Endodermal cell (in vitro differentiated cells): ENCODE results near the gene CHMP5. TPM values are rescaled to one million over a fixed set of nuclear protein-coding genes. Genes with fewer than 3 reads are reported as not detected.

Experiments used
- DNase-seq: peaks from one replicate; pipeline ENCODE4 v3.0.0-alpha.2; 2017
- H3K27ac ChIP-seq: 2 replicates; pipeline ENCODE4 v1.5.1; 2013; ENCODE audit warnings: mild to moderate bottlenecking, low read depth, low read length, moderate library complexity
- H3K27me3 ChIP-seq: 2 replicates; pipeline ENCODE4 v1.6.1; 2013; ENCODE audit warnings: mild to moderate bottlenecking, low read length, moderate library complexity; ENCODE audit not compliant: insufficient read depth, control insufficient read depth, poor library complexity, severe bottlenecking
- H3K36me3 ChIP-seq: 2 replicates; pipeline ENCODE4 v1.7.0; 2013; ENCODE audit warnings: mild to moderate bottlenecking, low read length, moderate library complexity; ENCODE audit not compliant: control insufficient read depth, insufficient read depth
- H3K4me1 ChIP-seq: one replicate; pipeline ENCODE4 v1.7.0; 2013; ENCODE audit warnings: low read length; ENCODE audit not compliant: control insufficient read depth, insufficient read depth
- H3K4me3 ChIP-seq: 2 replicates; pipeline ENCODE4 v1.5.1; 2013; ENCODE audit warnings: mild to moderate bottlenecking, low read length, moderate library complexity
- H3K9ac ChIP-seq: 2 replicates; pipeline ENCODE4 v1.6.1; 2013; ENCODE audit warnings: mild to moderate bottlenecking, low read length, moderate library complexity; ENCODE audit not compliant: poor library complexity, severe bottlenecking; ENCODE audit errors: extremely low read depth
- H3K9me3 ChIP-seq: 2 replicates; pipeline ENCODE4 v1.6.1; 2013; ENCODE audit warnings: mild to moderate bottlenecking, low read length, moderate library complexity; ENCODE audit not compliant: control insufficient read depth
- H3K27ac Mint-ChIP-seq: 2 replicates; pipeline ENCODE4 v1.8.0; 2020; ENCODE audit warnings: mixed read lengths
- H3K27me3 Mint-ChIP-seq: 2 replicates; pipeline ENCODE4 v1.8.0; 2021; ENCODE audit warnings: mild to moderate bottlenecking, mixed read lengths; ENCODE audit not compliant: insufficient read depth
- H3K36me3 Mint-ChIP-seq: 2 replicates; pipeline ENCODE4 v1.8.0; 2020; ENCODE audit warnings: low read depth, mixed read lengths
- H3K4me1 Mint-ChIP-seq: 2 replicates; pipeline ENCODE4 v1.8.0; 2020; ENCODE audit warnings: mixed read lengths
- H3K4me3 Mint-ChIP-seq: 2 replicates; pipeline ENCODE4 v1.8.0; 2020; ENCODE audit warnings: mild to moderate bottlenecking, moderate library complexity, mixed read lengths
- H3K9me3 Mint-ChIP-seq: 2 replicates; pipeline ENCODE4 v1.8.0; 2020; ENCODE audit warnings: mild to moderate bottlenecking, mixed read lengths
- WGBS, 2 experiments: methylation state at CpG; one replicate each; pipeline versions ENCODE4 v1.1.5 to v1.1.7; 2013; ENCODE audit warnings: missing lambda C conversion rate in 2 of 2, mixed read lengths in 1 of 2; ENCODE audit not compliant: insufficient coverage in 1 of 2, insufficient read length in 1 of 2; 5-methylcytosine and 5-hydroxymethylcytosine counted together
- total RNA-seq, 2 donors: library from RNA; stranded (reverse); fragmentation: NEBNext Ultra II Directional in 1 of 2; extraction: Animal tissue kit (Norgen Biotek cat#: 25700) in 1 of 2; gene quantifications; 2 replicates in 1 of 2; 3 replicates in 1 of 2; pipeline ENCODE4 v1.2.1, GENCODE V29; 2021
- TF ChIP-seq, protein P1 (sequence below): fragments of 200-600 bp; sonication (generic); conservative IDR thresholded peaks from 2 replicates; pipeline ENCODE4 v1.5.0; 2021; ENCODE audit warnings: antibody characterized with exemption, mild to moderate bottlenecking

The CHMP5 gene
- total RNA-seq, 2 donors from 2014 or later = 62.9 to 80.2 TPM

- TF ChIP-seq, protein P1, sequence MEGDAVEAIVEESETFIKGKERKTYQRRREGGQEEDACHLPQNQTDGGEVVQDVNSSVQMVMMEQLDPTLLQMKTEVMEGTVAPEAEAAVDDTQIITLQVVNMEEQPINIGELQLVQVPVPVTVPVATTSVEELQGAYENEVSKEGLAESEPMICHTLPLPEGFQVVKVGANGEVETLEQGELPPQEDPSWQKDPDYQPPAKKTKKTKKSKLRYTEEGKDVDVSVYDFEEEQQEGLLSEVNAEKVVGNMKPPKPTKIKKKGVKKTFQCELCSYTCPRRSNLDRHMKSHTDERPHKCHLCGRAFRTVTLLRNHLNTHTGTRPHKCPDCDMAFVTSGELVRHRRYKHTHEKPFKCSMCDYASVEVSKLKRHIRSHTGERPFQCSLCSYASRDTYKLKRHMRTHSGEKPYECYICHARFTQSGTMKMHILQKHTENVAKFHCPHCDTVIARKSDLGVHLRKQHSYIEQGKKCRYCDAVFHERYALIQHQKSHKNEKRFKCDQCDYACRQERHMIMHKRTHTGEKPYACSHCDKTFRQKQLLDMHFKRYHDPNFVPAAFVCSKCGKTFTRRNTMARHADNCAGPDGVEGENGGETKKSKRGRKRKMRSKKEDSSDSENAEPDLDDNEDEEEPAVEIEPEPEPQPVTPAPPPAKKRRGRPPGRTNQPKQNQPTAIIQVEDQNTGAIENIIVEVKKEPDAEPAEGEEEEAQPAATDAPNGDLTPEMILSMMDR = no peak
Measured at GRCh38 chr9:33242609-33243134, 22.2 kb upstream of the CHMP5 start.

GRCh38 chr9:33244137-33244784, 20.6 kb upstream of the CHMP5 start:
- Histone ChIP-seq H3K4me1 (peaks cover 13% of the 10 kb centered on the region), H3K4me3 (no peak overlapping the region), H3K9ac (no peak overlapping the region), H3K36me3 (no peaks in the 10 kb centered on the region), H3K9me3 (no peaks in the 10 kb centered on the region), H3K27ac (no peak overlapping the region), H3K27me3 (no peaks in the 10 kb centered on the region)
- Mint-ChIP-seq H3K27ac (no peak overlapping the region), H3K9me3 (no peaks in the 10 kb centered on the region), H3K4me3 (no peak overlapping the region), H3K36me3 (peaks cover 2% of the 10 kb centered on the region), H3K27me3 (peaks cover 15% of the 10 kb centered on the region), H3K4me1 (peaks cover 8% of the 10 kb centered on the region)
- TF ChIP-seq, protein P1 = no peak
- no peak for DNase-seq
- WGBS, 2 experiments = 93 to 94% methylated on average over 7 to 9 of the region's 9 CpGs

More at GRCh38 chr9:33242609-33243134, 22.2 kb upstream of the CHMP5 start:
- WGBS, 2 experiments = 84 to 100% methylated on average over 4 to 5 of the region's 6 CpGs
- Histone ChIP-seq H3K4me1 (peaks cover 13% of the 10 kb centered on the region), H3K36me3 (no peaks in the 10 kb centered on the region), H3K27me3 (no peaks in the 10 kb centered on the region), H3K27ac (no peak overlapping the region), H3K9me3 (no peaks in the 10 kb centered on the region), H3K4me3 (no peak overlapping the region), H3K9ac (no peak overlapping the region)
- no peaks in the 10 kb centered on the region for H3K9me3 Mint-ChIP-seq
- H3K36me3 Mint-ChIP-seq = no peaks in the 10 kb centered on the region
- no peak overlapping the region for H3K4me3 Mint-ChIP-seq
- no peak overlapping the region for H3K27ac Mint-ChIP-seq
- peaks cover 15% of the 10 kb centered on the region for H3K27me3 Mint-ChIP-seq
- H3K4me1 Mint-ChIP-seq = peaks cover 8% of the 10 kb centered on the region
- no peak for DNase-seq

DNA sequence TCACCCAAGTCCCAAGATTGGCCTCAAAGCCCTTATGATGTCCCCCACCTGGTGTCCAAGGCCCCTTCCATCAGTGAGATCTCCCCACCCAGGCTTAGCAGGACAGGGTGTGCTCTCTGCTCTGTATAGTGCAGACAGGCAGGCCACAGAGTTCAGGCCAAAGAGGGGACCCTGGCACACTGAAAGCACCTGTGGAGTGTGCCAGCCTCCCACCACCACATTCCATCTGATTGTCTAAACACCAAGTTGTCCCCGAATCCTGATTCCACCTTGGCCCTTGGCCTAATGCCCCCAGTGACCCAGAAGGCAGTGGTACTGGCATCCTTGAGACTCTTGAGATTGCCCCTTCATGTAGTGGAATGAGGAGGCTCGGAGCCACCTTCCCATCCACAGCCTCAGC, 19.5 kb upstream of the CHMP5 start:
- H3K9me3 Mint-ChIP-seq = no peaks in the 10 kb centered on the region
- TF ChIP-seq, protein P1 = no peak

More for the DNA sequence above, 19.5 kb upstream of the CHMP5 start:
- Mint-ChIP-seq H3K4me3 (no peak overlapping the region), H3K36me3 (peaks cover 2% of the 10 kb centered on the region), H3K4me1 (no peaks in the 10 kb centered on the region), H3K27ac (no peak overlapping the region), H3K27me3 (peaks cover 15% of the 10 kb centered on the region)
- Histone ChIP-seq H3K9ac (no peak overlapping the region), H3K9me3 (no peaks in the 10 kb centered on the region), H3K4me1 (peaks cover 3% of the 10 kb centered on the region), H3K36me3 (no peaks in the 10 kb centered on the region), H3K27ac (no peak overlapping the region), H3K4me3 (no peak overlapping the region), H3K27me3 (no peaks in the 10 kb centered on the region)
- WGBS, 2 experiments = 85 to 94% methylated on average over 2 of the region's 2 CpGs
- DNase-seq = no peak
